Measurements from ENCODE around the gene ST14.

DNA sequence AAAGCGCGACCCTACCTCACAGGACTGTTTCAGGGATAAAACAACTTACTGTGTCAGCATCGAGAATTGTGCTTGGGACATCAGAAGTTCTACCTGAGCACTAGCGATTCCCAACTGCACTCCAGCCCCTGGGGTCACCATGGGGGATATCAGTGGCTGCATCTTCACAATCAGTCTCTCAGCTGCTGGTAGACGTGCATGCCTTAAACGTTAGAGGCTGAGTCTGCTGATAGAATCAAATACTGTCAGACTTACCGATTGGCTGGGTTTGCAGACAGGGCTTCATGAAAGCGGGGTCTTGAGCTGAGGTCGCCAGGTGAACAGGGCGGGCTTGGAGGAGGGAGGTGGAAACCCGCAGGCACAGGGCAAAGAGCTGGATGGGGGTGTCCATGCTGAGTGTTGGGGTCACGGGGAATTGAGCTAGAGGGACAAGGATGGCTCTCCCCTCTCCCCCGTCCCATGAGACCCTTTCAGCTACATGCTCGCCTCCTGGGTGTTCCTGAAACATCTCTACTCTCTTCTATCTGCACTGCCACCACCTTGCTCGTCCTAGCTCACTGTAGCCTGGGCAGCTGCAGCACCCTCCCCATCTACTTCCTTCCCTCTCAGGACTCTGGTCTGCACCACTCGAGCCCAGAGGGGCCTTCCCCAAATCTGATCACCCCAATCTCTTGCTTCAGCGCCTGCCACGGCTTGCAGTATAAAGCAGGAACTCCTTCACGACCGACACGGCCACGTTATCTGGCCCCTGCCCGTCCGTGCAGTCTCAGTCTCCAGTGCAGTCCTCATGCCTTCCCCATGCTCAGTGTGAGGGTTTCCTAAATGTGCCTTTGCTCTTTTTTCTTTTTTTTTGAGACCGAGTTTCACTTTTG, 43.5 kb downstream of the ST14 start:
- TF ChIP-seq, protein P1, sequence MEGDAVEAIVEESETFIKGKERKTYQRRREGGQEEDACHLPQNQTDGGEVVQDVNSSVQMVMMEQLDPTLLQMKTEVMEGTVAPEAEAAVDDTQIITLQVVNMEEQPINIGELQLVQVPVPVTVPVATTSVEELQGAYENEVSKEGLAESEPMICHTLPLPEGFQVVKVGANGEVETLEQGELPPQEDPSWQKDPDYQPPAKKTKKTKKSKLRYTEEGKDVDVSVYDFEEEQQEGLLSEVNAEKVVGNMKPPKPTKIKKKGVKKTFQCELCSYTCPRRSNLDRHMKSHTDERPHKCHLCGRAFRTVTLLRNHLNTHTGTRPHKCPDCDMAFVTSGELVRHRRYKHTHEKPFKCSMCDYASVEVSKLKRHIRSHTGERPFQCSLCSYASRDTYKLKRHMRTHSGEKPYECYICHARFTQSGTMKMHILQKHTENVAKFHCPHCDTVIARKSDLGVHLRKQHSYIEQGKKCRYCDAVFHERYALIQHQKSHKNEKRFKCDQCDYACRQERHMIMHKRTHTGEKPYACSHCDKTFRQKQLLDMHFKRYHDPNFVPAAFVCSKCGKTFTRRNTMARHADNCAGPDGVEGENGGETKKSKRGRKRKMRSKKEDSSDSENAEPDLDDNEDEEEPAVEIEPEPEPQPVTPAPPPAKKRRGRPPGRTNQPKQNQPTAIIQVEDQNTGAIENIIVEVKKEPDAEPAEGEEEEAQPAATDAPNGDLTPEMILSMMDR (IDR thresholded peaks at IDR 0.05; ENCODE audit: extremely low read depth in 1 of 2, insufficient read depth in 1 of 2, low read depth in 1 of 2, low read length in 2 of 2): no peak
- TF ChIP-seq, protein P2, sequence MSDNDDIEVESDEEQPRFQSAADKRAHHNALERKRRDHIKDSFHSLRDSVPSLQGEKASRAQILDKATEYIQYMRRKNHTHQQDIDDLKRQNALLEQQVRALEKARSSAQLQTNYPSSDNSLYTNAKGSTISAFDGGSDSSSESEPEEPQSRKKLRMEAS (IDR thresholded peaks at IDR 0.05; ENCODE audit: insufficient read depth, insufficient read length): no peak
- TF ChIP-seq POLR2A (IDR thresholded peaks at IDR 0.05; ENCODE audit: low read depth, low read length) (no peak), POLR2AphosphoS5 (IDR thresholded peaks at IDR 0.05; ENCODE audit: insufficient read depth, low read depth, low read length) (no peak), EZH2 (IDR thresholded peaks at IDR 0.05; ENCODE audit: borderline replicate concordance, low read depth, low read length, severe bottlenecking) (no peak), FOS (IDR thresholded peaks at IDR 0.05; ENCODE audit: borderline replicate concordance, insufficient read depth, low read length) (no peak), JUN (IDR thresholded peaks at IDR 0.05; ENCODE audit: borderline replicate concordance, insufficient read depth, insufficient read length, low read depth) (no peak), GATA2 (IDR thresholded peaks at IDR 0.05; ENCODE audit: insufficient read depth, insufficient read length, low read depth, low read length) (no peak)
